Endothelial cell of umbilical vein (primary cell): Measurements from ENCODE around the gene ITGA6.

ENCODE experiments used
- FOS ChIP-seq: IDR thresholded peaks from 2 replicates; pipeline ENCODE4 v1.6.1; 2011; ENCODE audit warnings: mild to moderate bottlenecking, low read length, moderate library complexity, borderline replicate concordance; ENCODE audit not compliant: insufficient read depth
- JUN ChIP-seq: IDR thresholded peaks from 2 replicates; pipeline ENCODE4 v1.6.1; 2011; ENCODE audit warnings: borderline replicate concordance, low read depth; ENCODE audit not compliant: insufficient read length, insufficient read depth
- POLR2A ChIP-seq: IDR thresholded peaks from 2 replicates; pipeline ENCODE4 v1.6.1; 2012; ENCODE audit warnings: low read depth, mild to moderate bottlenecking, control low read depth, low read length
- POLR2AphosphoS5 ChIP-seq: IDR thresholded peaks from 2 replicates; pipeline ENCODE4 v1.6.1; 2012; ENCODE audit warnings: low read depth, mild to moderate bottlenecking, control low read depth, low read length, moderate library complexity; ENCODE audit not compliant: insufficient read depth
- TF ChIP-seq, protein P1 (sequence below), 2 donors: IDR thresholded peaks; 1 replicate in 1 of 2; 2 replicates in 1 of 2; pipeline ENCODE4 v1.5.1; 2011; ENCODE audit warnings: low read length in 2 of 2, mild to moderate bottlenecking in 2 of 2, moderate library complexity in 2 of 2, control low read depth in 1 of 2, inconsistent platforms in 1 of 2, low read depth in 1 of 2; ENCODE audit not compliant: insufficient read depth in 1 of 2; ENCODE audit errors: extremely low read depth in 1 of 2
- TF ChIP-seq, protein P2 (sequence below): IDR thresholded peaks from 2 replicates; pipeline ENCODE4 v1.6.1; 2011; ENCODE audit not compliant: insufficient read depth, insufficient read length

DNA sequence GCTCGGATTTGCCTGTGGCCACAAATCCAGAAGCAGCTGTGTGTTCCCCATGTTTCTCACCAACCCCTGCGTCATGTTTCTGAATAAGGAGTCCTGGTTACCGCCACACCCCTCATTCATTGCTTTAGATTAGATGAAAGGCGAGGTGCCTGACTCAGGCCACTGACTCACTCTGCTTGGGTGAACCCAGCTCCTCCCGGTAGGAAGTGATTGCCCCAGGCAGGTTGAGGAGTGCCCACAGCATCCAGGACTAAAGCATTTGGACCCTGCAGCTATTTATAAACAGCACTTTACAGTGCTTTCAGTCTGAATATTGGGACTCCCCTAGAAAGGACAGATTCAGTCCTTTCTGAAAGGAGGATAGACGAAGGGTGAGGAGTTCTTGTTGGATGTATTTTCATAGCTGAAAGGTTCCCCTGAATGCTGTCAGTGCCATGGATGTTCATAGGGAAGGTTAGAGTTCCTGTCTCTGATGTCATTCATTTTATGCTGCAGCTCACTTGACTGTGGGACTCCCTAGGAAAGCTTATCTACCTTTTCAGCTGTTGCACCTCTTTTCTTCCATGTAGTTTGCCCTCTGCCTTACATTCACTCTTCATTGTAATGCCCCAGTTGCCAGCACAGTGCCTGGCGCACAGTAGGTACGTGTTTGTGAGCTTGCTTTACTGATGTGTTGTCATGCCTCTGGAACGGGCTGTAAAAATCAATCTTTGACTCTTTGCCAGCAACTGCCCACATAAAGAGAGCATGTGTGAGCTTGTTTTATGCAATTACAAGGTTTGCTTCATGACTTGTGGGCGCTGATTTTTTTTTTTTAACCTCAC, 14.9 kb downstream of the ITGA6 start:
- TF ChIP-seq FOS, result peak; percentile 93
- TF ChIP-seq, protein P1, sequence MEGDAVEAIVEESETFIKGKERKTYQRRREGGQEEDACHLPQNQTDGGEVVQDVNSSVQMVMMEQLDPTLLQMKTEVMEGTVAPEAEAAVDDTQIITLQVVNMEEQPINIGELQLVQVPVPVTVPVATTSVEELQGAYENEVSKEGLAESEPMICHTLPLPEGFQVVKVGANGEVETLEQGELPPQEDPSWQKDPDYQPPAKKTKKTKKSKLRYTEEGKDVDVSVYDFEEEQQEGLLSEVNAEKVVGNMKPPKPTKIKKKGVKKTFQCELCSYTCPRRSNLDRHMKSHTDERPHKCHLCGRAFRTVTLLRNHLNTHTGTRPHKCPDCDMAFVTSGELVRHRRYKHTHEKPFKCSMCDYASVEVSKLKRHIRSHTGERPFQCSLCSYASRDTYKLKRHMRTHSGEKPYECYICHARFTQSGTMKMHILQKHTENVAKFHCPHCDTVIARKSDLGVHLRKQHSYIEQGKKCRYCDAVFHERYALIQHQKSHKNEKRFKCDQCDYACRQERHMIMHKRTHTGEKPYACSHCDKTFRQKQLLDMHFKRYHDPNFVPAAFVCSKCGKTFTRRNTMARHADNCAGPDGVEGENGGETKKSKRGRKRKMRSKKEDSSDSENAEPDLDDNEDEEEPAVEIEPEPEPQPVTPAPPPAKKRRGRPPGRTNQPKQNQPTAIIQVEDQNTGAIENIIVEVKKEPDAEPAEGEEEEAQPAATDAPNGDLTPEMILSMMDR (IDR thresholded peaks at IDR 0.05; ENCODE audit: extremely low read depth in 1 of 2, insufficient read depth in 1 of 2, low read depth in 1 of 2, low read length in 2 of 2), result no peak
- no peak for TF ChIP-seq POLR2A
- peak; percentile 27 for TF ChIP-seq POLR2AphosphoS5
- TF ChIP-seq JUN, result peak; percentile 53
- TF ChIP-seq, protein P2, sequence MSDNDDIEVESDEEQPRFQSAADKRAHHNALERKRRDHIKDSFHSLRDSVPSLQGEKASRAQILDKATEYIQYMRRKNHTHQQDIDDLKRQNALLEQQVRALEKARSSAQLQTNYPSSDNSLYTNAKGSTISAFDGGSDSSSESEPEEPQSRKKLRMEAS, result no peak
